Activated naive CD4-positive, alpha-beta T cell treated with Interleukin-2 at 50 U/mL for 16 hours (primary cell): ENCODE measurements around the gene CCDC182.

Experiments
- DNase-seq: peaks from one replicate; pipeline ENCODE4 v3.0.0-alpha.2; 2020

Gene CCDC182

DNA sequence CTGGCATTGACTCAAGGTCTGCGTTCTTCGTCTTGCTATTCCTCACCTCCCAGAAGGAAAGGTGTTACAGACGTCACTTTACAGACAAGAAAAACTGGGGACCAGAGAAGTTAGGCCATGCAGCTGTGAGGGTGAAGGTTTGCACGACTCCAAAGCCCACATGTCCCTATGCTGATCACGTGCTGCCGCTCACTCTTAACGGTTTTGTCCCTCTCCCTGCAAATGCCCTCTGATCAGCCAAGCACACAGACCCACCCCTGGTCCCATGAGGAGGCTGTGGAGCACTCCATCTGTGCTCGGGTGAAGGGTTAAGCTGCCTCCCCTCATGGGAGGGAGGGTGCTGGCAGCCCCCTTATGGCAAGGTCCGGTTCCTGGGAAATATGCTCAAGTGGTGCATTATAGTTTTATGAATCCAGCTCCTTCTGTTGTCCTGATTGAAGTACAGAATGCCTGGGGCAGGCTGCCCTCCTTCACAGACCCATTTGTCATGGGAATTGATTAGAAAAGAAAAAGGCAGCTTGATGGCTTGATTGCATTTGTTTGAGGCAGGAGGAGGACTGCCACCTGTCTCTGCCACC lies 18.8 kb downstream of the CCDC182 start:
- no peak for DNase-seq

GRCh38 chr17:57724729-57725125 lies 20.4 kb downstream of the CCDC182 start:
- DNase-seq, result no peak

DNA sequence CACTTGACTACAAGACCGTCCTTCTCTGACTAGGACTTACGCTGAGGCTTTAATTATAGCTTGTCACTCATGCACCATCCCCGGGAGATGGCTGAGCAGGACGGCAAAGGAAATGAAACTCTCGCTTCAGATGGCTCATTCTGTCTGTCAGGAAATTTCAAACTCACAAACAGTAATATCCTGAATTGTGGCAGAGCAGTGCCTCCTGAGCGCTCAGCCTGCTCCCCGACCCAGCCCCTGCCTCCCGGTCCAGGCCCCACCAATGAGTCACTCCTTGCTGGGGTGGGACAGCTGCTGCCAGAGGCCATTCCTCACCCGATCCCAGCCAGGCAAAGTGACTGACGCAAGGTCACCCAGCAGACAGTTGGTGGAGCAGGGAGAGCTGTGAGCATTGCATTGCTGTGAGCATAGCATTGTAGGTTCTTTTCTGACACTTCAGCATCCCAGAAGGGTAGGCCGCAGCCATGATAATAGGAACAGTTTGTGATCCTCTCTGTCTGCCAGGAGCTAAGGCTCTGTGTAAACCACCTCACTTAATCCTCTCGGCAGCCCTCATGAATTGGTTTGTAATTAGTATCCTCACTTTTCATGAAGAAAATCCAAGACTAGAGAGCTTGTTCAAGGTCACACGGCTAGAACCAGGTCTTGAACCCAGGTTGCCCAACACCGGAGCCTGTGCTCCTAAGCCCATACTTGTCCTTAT lies 20.9 kb downstream of the CCDC182 start:
- DNase-seq, result no peak

- no peak for DNase-seq
Measured at GRCh38 chr17:57723427-57724025, 21.6 kb downstream of the CCDC182 start.

- no peak for DNase-seq
Measured at GRCh38 chr17:57722704-57723043, 22.4 kb downstream of the CCDC182 start.

GRCh38 chr17:57721967-57722703 lies 23.0 kb downstream of the CCDC182 start:
- no peak for DNase-seq

- DNase-seq, result no peak
Measured at GRCh38 chr17:57720386-57721035, 24.6 kb downstream of the CCDC182 start.

GRCh38 chr17:57718878-57719277 lies 26.2 kb downstream of the CCDC182 start:
- DNase-seq, result no peak

DNA sequence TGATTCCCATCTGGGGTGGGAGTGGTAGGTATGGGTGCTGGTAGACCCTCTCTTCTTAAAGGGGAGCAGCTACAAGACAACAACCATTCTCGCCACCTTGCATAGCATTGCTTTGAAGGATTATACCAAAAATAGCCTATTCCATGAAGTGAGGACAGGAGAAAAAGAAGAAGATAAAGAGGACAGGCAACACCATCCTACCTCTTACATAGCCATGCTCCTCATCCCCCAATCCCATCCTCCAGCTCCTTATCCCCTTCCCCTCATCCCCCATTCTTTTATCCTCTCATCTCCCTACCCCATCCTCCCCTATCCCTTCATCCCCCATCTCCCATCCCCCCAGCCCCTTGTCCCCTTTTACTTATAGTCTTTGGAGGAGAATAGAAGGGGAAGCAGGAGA lies 29.1 kb downstream of the CCDC182 start:
- no peak for DNase-seq

DNA sequence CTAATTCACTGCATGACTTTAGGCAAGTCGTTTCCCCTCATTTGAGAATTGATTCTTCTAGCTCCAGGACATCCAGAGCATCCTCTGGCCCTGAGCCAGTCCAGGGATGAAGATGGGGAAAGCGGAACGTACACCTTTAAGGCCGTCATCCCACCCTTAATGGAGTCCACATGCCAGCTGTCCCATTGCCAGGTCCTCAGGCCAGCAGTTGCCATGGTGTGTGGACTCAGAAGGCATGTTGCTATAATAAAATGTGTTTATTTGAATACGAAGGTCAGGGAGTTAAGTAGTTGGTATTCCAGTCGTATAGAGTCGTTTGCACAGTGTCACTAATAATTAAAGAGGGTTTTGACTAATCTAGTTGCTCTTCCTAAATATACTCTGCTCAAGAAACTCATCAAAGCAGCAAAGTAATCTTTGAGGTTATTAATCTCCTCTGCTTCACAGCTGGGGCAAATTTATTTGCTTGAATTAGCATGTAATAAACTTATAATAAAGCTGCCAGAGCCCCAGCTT lies 30.4 kb downstream of the CCDC182 start:
- no peak for DNase-seq

- no peak for DNase-seq
Measured at GRCh38 chr17:57713140-57713539, 32.0 kb downstream of the CCDC182 start.

GRCh38 chr17:57708410-57708809 lies 36.7 kb downstream of the CCDC182 start:
- DNase-seq, result no peak

DNA sequence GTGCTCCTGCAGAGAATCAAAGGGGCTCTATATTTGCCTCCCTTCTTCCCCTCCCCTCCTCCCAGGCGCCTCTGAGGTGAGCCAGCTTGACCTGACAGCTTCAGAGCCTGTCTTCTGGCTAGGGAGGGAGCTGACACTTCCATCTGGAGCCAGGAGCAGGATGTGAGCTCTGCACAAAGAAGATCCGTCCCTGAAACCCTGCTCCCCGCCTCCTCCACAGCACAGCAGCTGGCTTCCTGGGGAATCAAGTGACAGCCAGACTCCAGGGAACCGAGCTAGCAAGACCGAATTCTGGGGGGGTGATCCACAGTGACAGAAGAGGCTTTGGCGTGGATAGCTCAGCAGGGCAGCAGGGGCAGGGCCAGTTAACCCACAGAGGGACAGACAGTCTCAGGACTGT lies 37.2 kb downstream of the CCDC182 start:
- DNase-seq, result no peak

DNA sequence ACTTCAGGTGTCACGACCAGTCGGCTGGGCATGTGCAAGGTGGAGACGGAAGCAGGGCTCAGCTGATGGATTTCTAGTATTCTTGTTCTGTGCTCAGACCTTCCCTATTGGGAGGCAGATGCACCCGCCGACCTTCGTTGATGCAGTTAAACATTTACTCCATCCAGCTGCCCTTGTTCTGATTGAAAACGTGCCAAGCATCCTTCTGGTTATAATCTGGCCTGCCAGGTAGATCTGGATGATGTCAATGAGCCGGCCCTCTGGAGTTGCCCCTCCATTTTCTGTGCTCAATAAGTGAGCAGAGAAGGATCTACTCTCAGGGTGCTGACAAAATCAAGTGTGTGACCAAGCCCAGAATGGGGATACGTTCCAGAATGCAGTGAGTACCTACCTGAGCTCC lies 38.3 kb downstream of the CCDC182 start:
- DNase-seq, result no peak

GRCh38 chr17:57705921-57706695 lies 39.0 kb downstream of the CCDC182 start:
- no peak for DNase-seq

- DNase-seq, result no peak
Measured at GRCh38 chr17:57704448-57704847, 40.7 kb downstream of the CCDC182 start.

- DNase-seq, result no peak
Measured at GRCh38 chr17:57703273-57703672, 41.8 kb downstream of the CCDC182 start.

DNA sequence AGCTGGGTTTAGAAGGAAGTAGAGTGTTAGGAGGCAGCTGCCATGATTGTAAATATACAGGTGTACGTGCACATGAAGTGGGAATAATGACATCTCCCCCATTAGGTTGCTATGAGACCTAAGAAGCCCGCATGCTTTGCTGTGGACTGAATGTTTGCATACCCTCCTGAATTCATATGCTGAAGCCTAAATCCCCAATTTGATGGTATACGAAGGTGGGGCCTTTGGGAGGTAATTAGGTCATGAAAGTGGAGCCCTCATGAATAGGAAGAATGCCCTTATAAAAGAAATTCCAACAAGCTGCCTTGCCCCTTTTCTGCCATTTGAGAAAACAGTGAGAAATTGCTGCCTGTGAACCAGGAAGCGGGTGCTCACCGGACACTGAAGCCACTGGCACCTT lies 44.0 kb downstream of the CCDC182 start:
- DNase-seq, result no peak

- DNase-seq, result no peak
Measured at GRCh38 chr17:57699751-57700219, 45.3 kb downstream of the CCDC182 start.

- DNase-seq, result peak; percentile 42
Measured at GRCh38 chr17:57697891-57698711, 47.0 kb downstream of the CCDC182 start.

DNA sequence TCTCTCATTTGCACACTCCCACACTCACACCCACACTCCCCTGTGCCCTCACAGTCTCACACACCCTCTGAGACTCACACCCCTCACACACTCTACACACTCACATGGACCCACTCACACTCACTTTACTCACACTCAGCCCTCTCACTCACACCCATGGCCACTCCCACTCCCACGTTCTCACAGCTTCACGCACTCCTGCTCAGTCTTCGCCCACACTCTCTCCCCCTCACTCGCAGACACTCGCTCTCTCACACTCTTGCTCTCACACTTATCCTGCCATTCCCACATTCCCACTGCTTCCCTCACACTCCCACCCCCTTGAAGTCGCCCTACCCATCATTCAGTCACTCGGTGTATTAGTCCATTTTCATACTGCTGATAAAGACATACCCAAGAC lies 47.9 kb downstream of the CCDC182 start:
- DNase-seq, result no peak
